C4-2B (cell line): ENCODE data around the gene ESR2.

Source experiments
- CTCF ChIP-seq: fragments of 450-650 bp; conservative IDR thresholded peaks from 2 replicates; pipeline ENCODE4 v1.5.1; 2017; ENCODE audit warnings: mild to moderate bottlenecking
- ZFX ChIP-seq: fragments of 450-650 bp; IDR thresholded peaks from 2 replicates; pipeline ENCODE4 v1.6.1; 2017

GRCh38 chr14:64303471-64303917 is 9.3 kb upstream of the ESR2 start:
- TF ChIP-seq CTCF: peak; percentile 96
- TF ChIP-seq ZFX: no peak
